ENCODE results near the gene FAM222A. TPM values are rescaled to one million over a fixed set of nuclear protein-coding genes. Genes with fewer than 3 reads are reported as not detected.
A peak's percentile ranks its signal among the peaks of the same experiment; 100 is the strongest.

Gene FAM222A
- total RNA-seq, 1 donor from 2014 or later = 0.58 TPM

DNA sequence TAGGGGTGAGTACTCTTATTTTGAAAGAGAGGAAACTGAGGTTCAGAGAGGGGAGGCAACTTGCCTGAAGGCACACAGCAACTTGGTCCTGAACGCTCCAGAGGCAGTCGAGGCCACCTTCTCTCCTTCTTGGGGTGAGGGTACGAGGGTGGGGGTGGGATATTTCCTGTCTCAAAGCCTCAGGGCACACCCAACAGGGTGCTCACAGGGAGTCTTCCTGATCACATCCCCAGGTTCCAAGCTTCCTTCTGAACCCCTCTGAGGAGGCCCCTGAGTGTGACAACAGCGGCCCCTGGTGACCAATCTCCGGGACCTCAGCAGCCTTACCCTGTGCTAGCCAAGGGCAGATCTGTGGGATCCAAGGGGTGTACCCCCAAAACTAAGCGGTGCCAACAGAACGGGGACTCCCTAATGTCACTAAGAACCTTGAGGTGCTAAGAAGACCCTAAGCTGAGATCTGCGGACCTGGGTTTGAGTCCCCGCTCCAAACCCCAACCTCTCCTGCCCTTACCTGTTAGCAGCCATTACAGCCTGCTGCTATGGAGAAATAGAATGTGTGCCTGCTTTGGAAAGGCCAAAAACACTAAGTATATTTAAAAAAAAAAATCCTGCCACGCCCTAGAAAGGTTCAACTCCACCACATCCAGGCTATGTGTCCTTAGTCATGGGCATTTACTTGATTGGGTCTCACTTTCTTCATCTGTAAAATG lies 61.7 kb downstream of the FAM222A start:
- no peaks in the 10 kb centered on the region for H3K36me3 ChIP-seq (ENCODE audit: control insufficient read depth, insufficient read depth, low read length)
- TF ChIP-seq, protein P1, sequence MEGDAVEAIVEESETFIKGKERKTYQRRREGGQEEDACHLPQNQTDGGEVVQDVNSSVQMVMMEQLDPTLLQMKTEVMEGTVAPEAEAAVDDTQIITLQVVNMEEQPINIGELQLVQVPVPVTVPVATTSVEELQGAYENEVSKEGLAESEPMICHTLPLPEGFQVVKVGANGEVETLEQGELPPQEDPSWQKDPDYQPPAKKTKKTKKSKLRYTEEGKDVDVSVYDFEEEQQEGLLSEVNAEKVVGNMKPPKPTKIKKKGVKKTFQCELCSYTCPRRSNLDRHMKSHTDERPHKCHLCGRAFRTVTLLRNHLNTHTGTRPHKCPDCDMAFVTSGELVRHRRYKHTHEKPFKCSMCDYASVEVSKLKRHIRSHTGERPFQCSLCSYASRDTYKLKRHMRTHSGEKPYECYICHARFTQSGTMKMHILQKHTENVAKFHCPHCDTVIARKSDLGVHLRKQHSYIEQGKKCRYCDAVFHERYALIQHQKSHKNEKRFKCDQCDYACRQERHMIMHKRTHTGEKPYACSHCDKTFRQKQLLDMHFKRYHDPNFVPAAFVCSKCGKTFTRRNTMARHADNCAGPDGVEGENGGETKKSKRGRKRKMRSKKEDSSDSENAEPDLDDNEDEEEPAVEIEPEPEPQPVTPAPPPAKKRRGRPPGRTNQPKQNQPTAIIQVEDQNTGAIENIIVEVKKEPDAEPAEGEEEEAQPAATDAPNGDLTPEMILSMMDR (IDR thresholded peaks at IDR 0.05; ENCODE audit: insufficient read depth, low read length, poor library complexity, severe bottlenecking) = peak; percentile 96
- peaks cover 2% of the 10 kb centered on the region for H3K27me3 ChIP-seq (ENCODE audit: control insufficient read depth, insufficient read depth, low read length)
- H3K4me3 ChIP-seq (ENCODE audit: low read depth, low read length) = no peak overlapping the region
- DNase-seq (ENCODE audit: low read depth) = peak; percentile 9

DNA sequence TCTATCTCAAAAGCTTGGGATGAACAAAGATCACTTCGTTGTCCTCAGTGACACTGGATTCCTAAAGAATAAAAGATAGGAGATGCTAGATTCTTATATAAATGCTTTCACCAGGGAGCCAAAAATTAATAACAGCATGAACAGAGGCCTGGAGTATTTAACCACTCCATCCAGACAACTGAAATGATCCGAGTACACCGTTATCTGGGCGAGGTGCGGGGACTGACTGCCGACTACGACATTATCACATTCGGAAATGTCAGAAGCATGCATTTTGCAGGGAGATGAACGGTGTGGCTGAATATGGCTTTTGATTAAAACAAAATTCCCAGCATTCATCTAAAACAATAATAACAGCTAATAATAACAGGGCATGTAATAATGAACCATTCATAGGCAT lies 63.0 kb downstream of the FAM222A start:
- no peaks in the 10 kb centered on the region for H3K36me3 ChIP-seq (ENCODE audit: control insufficient read depth, insufficient read depth, low read length)
- TF ChIP-seq, protein P1 (IDR thresholded peaks at IDR 0.05; ENCODE audit: insufficient read depth, low read length, poor library complexity, severe bottlenecking) = no peak
- H3K4me3 ChIP-seq (ENCODE audit: low read depth, low read length) = no peak overlapping the region
- no peak for DNase-seq (ENCODE audit: low read depth)
- H3K27me3 ChIP-seq (ENCODE audit: control insufficient read depth, insufficient read depth, low read length) = peaks cover 2% of the 10 kb centered on the region

DNA sequence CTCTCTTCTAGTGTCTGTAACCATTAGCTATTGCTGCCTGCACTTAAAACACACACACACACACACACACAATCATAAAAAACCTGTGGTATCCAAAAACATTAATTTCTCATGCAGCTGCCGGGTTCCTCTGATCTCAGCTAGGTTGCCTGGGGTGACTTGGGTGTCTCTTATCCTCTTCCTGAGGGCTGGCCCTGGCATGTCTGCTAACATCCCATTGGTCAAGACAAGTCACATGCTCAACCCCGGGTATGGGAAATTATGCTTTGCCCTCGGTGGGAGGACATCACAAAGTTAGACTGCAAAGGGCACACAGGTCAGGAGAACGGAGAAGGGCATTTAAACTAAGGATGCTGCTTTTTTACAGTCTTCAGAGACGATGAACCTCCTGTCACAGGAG lies 63.9 kb downstream of the FAM222A start:
- TF ChIP-seq, protein P1 (IDR thresholded peaks at IDR 0.05; ENCODE audit: insufficient read depth, low read length, poor library complexity, severe bottlenecking) = no peak
- no peak overlapping the region for H3K4me3 ChIP-seq (ENCODE audit: low read depth, low read length)
- peaks cover 2% of the 10 kb centered on the region for H3K27me3 ChIP-seq (ENCODE audit: control insufficient read depth, insufficient read depth, low read length)
- H3K36me3 ChIP-seq (ENCODE audit: control insufficient read depth, insufficient read depth, low read length) = no peaks in the 10 kb centered on the region
- no peak for DNase-seq (ENCODE audit: low read depth)

GRCh38 chr12:109778684-109779083 lies 65.1 kb downstream of the FAM222A start:
- Histone ChIP-seq H3K4me3 (ENCODE audit: low read depth, low read length) (no peak overlapping the region), H3K27me3 (ENCODE audit: control insufficient read depth, insufficient read depth, low read length) (peaks cover under 1% of the 10 kb centered on the region)
- TF ChIP-seq, protein P1 (IDR thresholded peaks at IDR 0.05; ENCODE audit: insufficient read depth, low read length, poor library complexity, severe bottlenecking) = no peak

DNA sequence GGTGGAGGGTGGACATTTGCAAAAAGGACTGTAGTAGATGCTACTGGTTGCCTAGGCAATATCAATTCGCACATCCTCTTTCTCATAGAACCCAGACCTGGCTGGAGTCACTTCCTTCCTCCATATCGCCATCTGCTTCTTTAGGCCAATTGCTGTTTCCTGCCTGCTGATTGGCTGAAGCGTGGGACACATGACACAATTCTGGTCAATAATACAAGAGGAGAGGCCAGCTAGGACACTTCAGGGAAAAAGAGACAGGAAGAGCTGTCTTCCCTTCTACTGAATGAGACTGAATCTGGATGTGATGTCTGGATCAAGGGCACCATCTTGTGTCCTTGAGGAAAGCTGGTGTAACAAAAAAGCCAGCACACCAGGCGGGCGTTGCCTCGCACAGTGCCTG lies 65.8 kb downstream of the FAM222A start:
- no peak for DNase-seq (ENCODE audit: low read depth)
- H3K4me3 ChIP-seq (ENCODE audit: low read depth, low read length) = no peak overlapping the region
- TF ChIP-seq, protein P1 (IDR thresholded peaks at IDR 0.05; ENCODE audit: insufficient read depth, low read length, poor library complexity, severe bottlenecking) = no peak
- H3K27me3 ChIP-seq (ENCODE audit: control insufficient read depth, insufficient read depth, low read length) = no peaks in the 10 kb centered on the region
- no peaks in the 10 kb centered on the region for H3K36me3 ChIP-seq (ENCODE audit: control insufficient read depth, insufficient read depth, low read length)

More at GRCh38 chr12:109778684-109779083, 65.1 kb downstream of the FAM222A start:
- no peaks in the 10 kb centered on the region for H3K36me3 ChIP-seq (ENCODE audit: control insufficient read depth, insufficient read depth, low read length)
- DNase-seq (ENCODE audit: low read depth) = no peak
